Smooth muscle cell (in vitro differentiated cells): Measurements from ENCODE around the gene HS2ST1. TPM values are rescaled to one million over a fixed set of nuclear protein-coding genes. Genes with fewer than 3 reads are reported as not detected.
A peak's percentile ranks its signal among the peaks of the same experiment; 100 is the strongest.

ENCODE experiments used
- DNase-seq: peaks from one replicate; lab custom pipeline; 2025; ENCODE audit not compliant: unreplicated experiment; lab: John Stamatoyannopoulos, UW
- H2AFZ ChIP-seq: fragments of 200-600 bp; sonication (generic); 2 replicates; pipeline ENCODE4 v1.6.0; 2016; ENCODE audit warnings: antibody characterized with exemption, low read depth, mild to moderate bottlenecking
- H3F3A ChIP-seq: fragments of 200-600 bp; sonication (generic); 2 replicates; pipeline ENCODE4 v1.6.0; 2017; ENCODE audit warnings: antibody characterized with exemption, low read depth
- H3K27ac ChIP-seq: fragments of 200-600 bp; sonication (generic); 2 replicates; pipeline ENCODE4 v1.5.1; 2016; ENCODE audit warnings: low read depth, mild to moderate bottlenecking
- H3K27me3 ChIP-seq: fragments of 200-600 bp; sonication (generic); 2 replicates; pipeline ENCODE4 v1.6.1; 2016; ENCODE audit warnings: low read depth, mild to moderate bottlenecking
- H3K36me3 ChIP-seq: fragments of 200-600 bp; sonication (generic); 2 replicates; pipeline ENCODE4 v1.5.1; 2016; ENCODE audit warnings: low read depth
- H3K4me1 ChIP-seq: fragments of 200-600 bp; sonication (generic); 2 replicates; pipeline ENCODE4 v1.5.1; 2016; ENCODE audit warnings: low read depth
- H3K4me2 ChIP-seq: fragments of 200-600 bp; sonication (generic); 2 replicates; pipeline ENCODE4 v1.6.0; 2016; ENCODE audit warnings: mild to moderate bottlenecking
- H3K4me3 ChIP-seq: fragments of 200-600 bp; sonication (generic); 2 replicates; pipeline ENCODE4 v1.5.1; 2016; ENCODE audit warnings: mild to moderate bottlenecking
- H3K79me2 ChIP-seq: fragments of 200-600 bp; sonication (generic); 2 replicates; pipeline ENCODE4 v1.6.0; 2016; ENCODE audit warnings: low read depth, mild to moderate bottlenecking
- H3K9ac ChIP-seq: fragments of 200-600 bp; sonication (generic); 2 replicates; pipeline ENCODE4 v1.6.0; 2016; ENCODE audit warnings: low read depth
- H3K9me3 ChIP-seq: fragments of 200-600 bp; sonication (generic); replicated peaks from 2 replicates; pipeline ENCODE4 v1.5.1; 2016; ENCODE audit warnings: low read depth
- H4K20me1 ChIP-seq: fragments of 200-600 bp; sonication (generic); 2 replicates; pipeline ENCODE4 v1.6.0; 2016; ENCODE audit warnings: low read depth
- WGBS: methylation state at CpG from one replicate; pipeline ENCODE4 v1.1.7; 2016; ENCODE audit warnings: low lambda C conversion rate; 5-methylcytosine and 5-hydroxymethylcytosine counted together
- polyA plus RNA-seq: library from polyadenylated mRNA; unstranded; fragments of >200 nt; fragmentation: Nextera tagmentation; extraction: Ambion mirVana; gene quantifications from 2 replicates; pipeline ENCODE4 v1.2.1, GENCODE V29; 2016
- total RNA-seq: library from RNA; depleted of rRNA; stranded (reverse); fragments of >200 nt; gene quantifications from 2 replicates; pipeline ENCODE4 v1.2.3, GENCODE V29; 2014
- TF ChIP-seq, protein P1 (sequence below): fragments of 200-600 bp; sonication (generic); IDR thresholded peaks from 2 replicates; pipeline ENCODE4 v1.5.1; 2017; ENCODE audit warnings: borderline replicate concordance, mild to moderate bottlenecking, antibody characterized with exemption; ENCODE audit not compliant: insufficient read depth, poor library complexity, severe bottlenecking

HS2ST1 gene
- total and polyA plus RNA-seq, 2 experiments from 2014 or later, result 14.6 to 35.6 TPM

DNA sequence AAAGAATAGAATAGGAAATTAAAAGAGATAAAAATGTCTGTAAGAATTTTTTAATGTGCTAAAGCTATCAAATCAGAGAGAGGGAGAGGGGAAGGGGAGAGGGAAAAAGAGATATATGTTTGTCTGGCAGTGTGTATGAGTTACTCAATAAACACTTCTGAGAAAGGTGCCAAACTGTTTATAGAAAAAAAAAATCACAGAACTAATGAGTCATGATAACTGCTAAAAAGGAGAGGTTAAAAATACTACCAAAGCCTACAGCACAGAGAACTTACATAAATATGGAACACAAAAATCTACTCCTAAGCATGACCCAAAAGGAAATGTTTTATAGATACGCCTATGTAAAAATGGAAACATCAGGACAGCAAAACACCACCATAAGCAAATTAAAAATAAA, 46.0 kb upstream of the HS2ST1 start:
- Histone ChIP-seq H3K27ac (peak overlapping the region; percentile 0), H3K9me3 (no peaks in the 10 kb centered on the region), H3F3A (no peaks in the 10 kb centered on the region), H3K4me3 (no peak overlapping the region), H4K20me1 (peaks cover 59% of the 10 kb centered on the region), H3K36me3 (no peaks in the 10 kb centered on the region), H3K79me2 (peaks cover 35% of the 10 kb centered on the region), H3K9ac (no peak overlapping the region), H3K27me3 (no peaks in the 10 kb centered on the region), H2AFZ (no peak overlapping the region), H3K4me2 (no peak overlapping the region), H3K4me1 (no peaks in the 10 kb centered on the region)
- WGBS, result 97% methylated on average over 1 of the region's 1 CpG
- DNase-seq, result no peak
- TF ChIP-seq, protein P1, sequence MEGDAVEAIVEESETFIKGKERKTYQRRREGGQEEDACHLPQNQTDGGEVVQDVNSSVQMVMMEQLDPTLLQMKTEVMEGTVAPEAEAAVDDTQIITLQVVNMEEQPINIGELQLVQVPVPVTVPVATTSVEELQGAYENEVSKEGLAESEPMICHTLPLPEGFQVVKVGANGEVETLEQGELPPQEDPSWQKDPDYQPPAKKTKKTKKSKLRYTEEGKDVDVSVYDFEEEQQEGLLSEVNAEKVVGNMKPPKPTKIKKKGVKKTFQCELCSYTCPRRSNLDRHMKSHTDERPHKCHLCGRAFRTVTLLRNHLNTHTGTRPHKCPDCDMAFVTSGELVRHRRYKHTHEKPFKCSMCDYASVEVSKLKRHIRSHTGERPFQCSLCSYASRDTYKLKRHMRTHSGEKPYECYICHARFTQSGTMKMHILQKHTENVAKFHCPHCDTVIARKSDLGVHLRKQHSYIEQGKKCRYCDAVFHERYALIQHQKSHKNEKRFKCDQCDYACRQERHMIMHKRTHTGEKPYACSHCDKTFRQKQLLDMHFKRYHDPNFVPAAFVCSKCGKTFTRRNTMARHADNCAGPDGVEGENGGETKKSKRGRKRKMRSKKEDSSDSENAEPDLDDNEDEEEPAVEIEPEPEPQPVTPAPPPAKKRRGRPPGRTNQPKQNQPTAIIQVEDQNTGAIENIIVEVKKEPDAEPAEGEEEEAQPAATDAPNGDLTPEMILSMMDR, result no peak

DNA sequence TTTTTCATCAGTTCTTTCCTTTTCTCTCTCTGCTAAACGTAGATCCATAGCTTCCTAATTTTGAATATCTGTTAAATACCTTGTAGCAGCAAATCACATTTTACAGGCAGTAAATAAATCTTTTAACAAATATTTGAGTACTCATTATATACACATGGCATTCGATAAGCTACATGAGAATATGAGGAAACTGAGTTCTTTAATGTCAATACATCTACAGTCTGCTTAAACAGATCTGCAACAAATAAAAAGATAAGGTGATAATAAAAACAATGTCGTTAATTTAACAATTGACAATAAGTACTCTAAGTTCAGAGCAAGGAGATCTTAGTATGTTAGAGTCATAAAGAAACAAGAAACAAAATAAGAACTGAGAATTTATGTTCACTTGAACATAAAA, 43.4 kb upstream of the HS2ST1 start:
- Histone ChIP-seq H3K9ac (no peak overlapping the region), H3K4me3 (no peak overlapping the region), H4K20me1 (peaks cover 44% of the 10 kb centered on the region), H3K4me1 (no peaks in the 10 kb centered on the region), H3K9me3 (no peaks in the 10 kb centered on the region), H3F3A (no peaks in the 10 kb centered on the region), H3K36me3 (no peaks in the 10 kb centered on the region), H3K27ac (no peak overlapping the region), H3K4me2 (no peak overlapping the region), H3K79me2 (peaks cover 28% of the 10 kb centered on the region), H3K27me3 (no peaks in the 10 kb centered on the region), H2AFZ (no peak overlapping the region)
- TF ChIP-seq, protein P1, result no peak
- WGBS, result 94% methylated on average over 3 of the region's 3 CpGs
- no peak for DNase-seq

DNA sequence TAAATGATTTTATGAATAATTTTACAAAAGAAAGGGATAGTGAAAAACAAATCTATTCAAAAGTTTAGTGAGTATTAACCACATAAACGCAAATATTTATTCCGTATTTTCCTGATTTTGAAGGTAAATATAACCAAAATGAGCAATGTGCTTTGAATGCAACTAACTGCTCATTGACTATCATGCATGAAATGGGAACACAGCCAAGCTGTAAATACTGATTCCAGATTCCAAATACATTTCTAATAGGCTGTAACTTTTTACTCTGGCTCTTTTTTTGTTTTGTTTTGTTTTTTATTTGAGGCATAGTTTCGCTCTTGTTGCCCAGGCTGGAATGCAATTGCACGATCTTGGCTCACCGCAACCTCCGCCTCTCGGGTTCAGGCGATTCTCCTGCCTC, 42.3 kb upstream of the HS2ST1 start:
- no peaks in the 10 kb centered on the region for H3K4me1 ChIP-seq
- no peaks in the 10 kb centered on the region for H3K9me3 ChIP-seq
- H3K27me3 ChIP-seq, result no peaks in the 10 kb centered on the region
- TF ChIP-seq, protein P1, result no peak
- no peak for DNase-seq
- H3K79me2 ChIP-seq, result peaks cover 35% of the 10 kb centered on the region
- no peak overlapping the region for H3K27ac ChIP-seq
- no peak overlapping the region for H2AFZ ChIP-seq
- peaks cover 34% of the 10 kb centered on the region for H4K20me1 ChIP-seq
- H3F3A ChIP-seq, result no peaks in the 10 kb centered on the region
- H3K4me2 ChIP-seq, result no peak overlapping the region
- H3K4me3 ChIP-seq, result no peak overlapping the region
- 97% methylated on average over 8 of the region's 8 CpGs for WGBS
- no peaks in the 10 kb centered on the region for H3K36me3 ChIP-seq
- no peak overlapping the region for H3K9ac ChIP-seq

DNA sequence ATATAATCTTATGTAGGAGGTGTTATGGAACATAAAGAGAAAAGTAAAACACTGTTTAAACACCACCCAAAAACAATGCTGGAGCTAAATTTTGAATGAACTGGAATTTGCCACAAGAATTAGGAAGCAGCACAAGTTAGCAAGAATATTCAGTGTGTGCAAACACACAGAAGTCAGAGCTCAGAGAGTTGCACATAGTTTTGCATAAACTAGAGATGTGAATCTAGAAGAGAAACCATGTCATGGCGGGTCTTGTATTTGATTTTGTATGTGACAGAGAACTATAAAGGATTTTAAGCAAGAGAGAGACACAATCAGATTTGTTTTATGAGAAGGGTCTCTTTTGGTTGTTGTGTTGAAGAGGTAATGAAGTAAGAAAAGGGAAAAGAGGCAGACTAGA, 38.7 kb upstream of the HS2ST1 start:
- TF ChIP-seq, protein P1, result no peak
- no peak for DNase-seq
- Histone ChIP-seq H3K27me3 (no peaks in the 10 kb centered on the region), H2AFZ (no peak overlapping the region), H3K4me3 (no peak overlapping the region), H3K9me3 (no peaks in the 10 kb centered on the region), H3K4me2 (no peak overlapping the region), H3F3A (no peaks in the 10 kb centered on the region), H3K27ac (no peak overlapping the region), H4K20me1 (peaks cover 28% of the 10 kb centered on the region), H3K36me3 (peaks cover 17% of the 10 kb centered on the region), H3K9ac (no peak overlapping the region), H3K4me1 (no peaks in the 10 kb centered on the region), H3K79me2 (peaks cover 34% of the 10 kb centered on the region)
- WGBS, result 97% methylated on average over 1 of the region's 1 CpG
